Activated CD4-positive, alpha-beta memory T cell treated with anti-CD3 and anti-CD28 coated beads, Interleukin-2, amount 10 ng/mL, durations not matched to agents 7 days and 5 days (primary cell): ENCODE measurements around the gene VCP. TPM values are rescaled to one million over a fixed set of nuclear protein-coding genes. Genes with fewer than 3 reads are reported as not detected.
A peak's percentile ranks its signal among the peaks of the same experiment; 100 is the strongest.

Source experiments
- CTCF ChIA-PET: fragments of 350-600 bp; sonication (Branson Sonifier 250); formaldehyde crosslinking; loops from one replicate; lab custom pipeline; 2021; ENCODE audit warnings: antibody characterized with exemption, inconsistent platforms; lab: Charles Lee
- POLR2A ChIA-PET: fragments of 350-600 bp; sonication (Branson Sonifier 250); formaldehyde crosslinking; loops from one replicate; lab custom pipeline; 2021; ENCODE audit warnings: antibody characterized with exemption; lab: Charles Lee
- DNase-seq: peaks from one replicate; pipeline ENCODE4 v3.0.0-alpha.2; 2020
- H3K27ac Mint-ChIP-seq: one replicate; pipeline ENCODE4 v1.8.0; 2021; ENCODE audit warnings: mild to moderate bottlenecking, mixed read lengths
- H3K27me3 Mint-ChIP-seq: one replicate; pipeline ENCODE4 v1.8.0; 2021; ENCODE audit warnings: mixed read lengths
- H3K36me3 Mint-ChIP-seq: one replicate; pipeline ENCODE4 v1.8.0; 2021; ENCODE audit warnings: low read depth, mixed read lengths
- H3K4me1 Mint-ChIP-seq: one replicate; pipeline ENCODE4 v1.8.0; 2021; ENCODE audit warnings: mixed read lengths
- H3K4me3 Mint-ChIP-seq: one replicate; pipeline ENCODE4 v1.8.0; 2021; ENCODE audit warnings: mild to moderate bottlenecking, mixed read lengths
- H3K9me3 Mint-ChIP-seq: one replicate; pipeline ENCODE4 v1.8.0; 2021; ENCODE audit warnings: mixed read lengths
- total RNA-seq, 2 experiments: library from RNA; stranded (reverse); gene quantifications; one replicate each; pipeline ENCODE4 v1.2.3, GENCODE V29; 2021

The VCP gene
- total RNA-seq, 2 experiments from 2014 or later: 224 to 236 TPM

DNA sequence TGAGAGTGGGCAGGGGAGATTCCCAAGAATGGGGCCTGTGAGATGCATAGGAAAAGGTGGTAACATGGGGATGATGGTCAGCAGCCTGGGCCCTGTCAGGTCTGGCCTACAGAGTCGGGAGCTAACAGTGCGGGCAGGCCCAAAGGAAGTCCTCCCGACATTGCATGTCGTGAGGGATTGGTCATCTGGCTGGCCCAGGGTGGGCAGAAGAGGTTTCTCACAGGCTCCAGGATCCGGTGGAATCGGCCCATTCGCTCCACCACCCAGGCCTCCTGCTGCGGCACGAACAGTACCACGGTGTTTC is 30.0 kb upstream of the VCP start:
- no peak for DNase-seq
- Mint-ChIP-seq H3K4me1 (peaks cover 44% of the 10 kb centered on the region), H3K9me3 (no peaks in the 10 kb centered on the region), H3K27ac (peak overlapping the region; percentile 88), H3K27me3 (no peaks in the 10 kb centered on the region), H3K36me3 (peaks cover 51% of the 10 kb centered on the region), H3K4me3 (peak overlapping the region; percentile 80)
- ChIA-PET POLR2A (interaction anchor here (1.4 to 4.8 kb wide), 5 partner anchors 9 to 31 kb away, joined by 6 to 61 read pairs (median 38); partner anchors contain the start of genes ATOSB, FANCG and VCP), CTCF (interaction anchor here (1.3 to 3.1 kb wide), 7 partner anchors 10 to 203 kb away, joined by 4 to 28 read pairs (median 8); partner anchors contain the start of genes ATOSB, FANCG and VCP)

DNA sequence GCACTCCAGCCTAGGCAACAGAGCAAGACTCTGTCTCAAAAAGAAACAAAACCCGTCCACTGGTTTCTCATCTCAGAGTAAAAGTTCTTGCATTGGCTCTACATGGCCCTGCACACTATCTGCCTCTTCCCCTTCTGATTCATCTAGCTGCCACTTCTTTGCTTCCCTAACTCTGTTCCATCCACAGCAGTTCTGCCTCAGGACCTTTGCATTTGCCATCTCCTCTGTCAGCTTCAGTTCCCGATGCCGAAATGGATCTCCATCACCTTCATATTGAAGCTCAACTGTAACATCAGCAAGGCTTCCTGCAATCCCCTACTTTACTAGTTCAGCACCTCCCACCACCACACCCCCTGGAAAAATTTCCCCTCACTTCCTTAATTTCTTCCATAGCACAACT is 25.1 kb upstream of the VCP start:
- CTCF ChIA-PET: interaction anchor here (1.1 to 5.1 kb wide), 8 partner anchors 14 to 198 kb away, joined by 3 to 43 read pairs (median 6); partner anchors contain the start of genes ATOSB, FANCG and VCP
- Mint-ChIP-seq H3K4me3 (peak overlapping the region; percentile 37), H3K36me3 (peaks cover 42% of the 10 kb centered on the region), H3K27me3 (no peaks in the 10 kb centered on the region), H3K27ac (no peak overlapping the region), H3K4me1 (peaks cover 57% of the 10 kb centered on the region), H3K9me3 (no peaks in the 10 kb centered on the region)
- no peak for DNase-seq
- POLR2A ChIA-PET: interaction anchor here (0.5 to 10.0 kb wide), 6 partner anchors 13 to 1096 kb away, joined by 3 to 132 read pairs (median 22); partner anchors contain the start of genes ATOSB, FANCG and VCP

DNA sequence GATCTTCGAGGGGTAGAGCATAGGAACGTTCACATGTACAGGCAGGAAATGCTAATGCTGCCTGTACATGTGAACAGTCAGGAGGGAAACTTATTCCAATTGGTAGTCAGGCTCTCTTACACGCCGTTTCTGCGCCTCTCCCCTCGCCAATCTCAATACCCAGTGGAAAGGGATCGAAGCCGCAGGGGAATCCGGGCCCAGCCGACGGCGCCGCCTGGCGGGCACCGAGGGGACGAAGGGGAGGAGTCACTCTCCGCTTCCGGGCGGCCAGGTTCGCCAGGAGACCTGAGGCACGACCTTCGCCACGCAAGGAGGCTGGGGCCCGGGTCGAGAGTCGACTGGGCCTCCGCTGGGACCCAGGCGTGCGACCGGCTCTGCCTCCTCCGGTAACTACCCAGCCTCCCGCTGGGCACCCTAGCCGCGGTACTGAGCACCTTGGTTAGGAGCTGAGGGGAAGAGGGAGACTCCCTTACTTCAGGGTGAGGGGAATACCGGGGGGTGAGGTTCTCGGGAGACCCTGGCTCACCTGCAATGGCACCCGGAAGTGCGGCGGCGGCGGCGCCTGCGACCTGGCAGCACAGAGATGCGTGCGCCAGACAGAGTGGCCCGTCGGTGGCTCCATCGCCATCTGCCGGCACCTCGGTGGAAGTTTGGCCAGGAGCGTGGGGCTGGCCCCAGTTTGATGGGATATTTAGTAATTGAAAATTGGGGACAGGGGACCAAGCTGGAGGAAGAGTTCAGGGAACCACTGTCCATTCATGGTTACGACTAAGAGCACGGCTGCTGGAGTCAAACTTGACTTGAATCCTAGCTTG is 23.8 kb upstream of the VCP start, which contains the start of gene PIGO:
PIGO (minus strand) TSS at position 557 of the 815 bp plus-strand sequence. CDS start 1,026 bp downstream, outside the sequence.
- POLR2A ChIA-PET: interaction anchor here (0.7 to 10.0 kb wide), 12 partner anchors 8 to 197 kb away, joined by 3 to 132 read pairs (median 4); partner anchors contain the start of genes ATOSB, FANCG, UNC13B and VCP
- CTCF ChIA-PET: interaction anchor here (0.7 to 5.1 kb wide), 24 partner anchors 9 to 660 kb away, joined by 3 to 43 read pairs (median 4); partner anchors contain the start of genes ATOSB, CREB3, DNAJB5 and FANCG
- peaks cover 37% of the 10 kb centered on the region for H3K36me3 Mint-ChIP-seq
- peak within 1 kb of the TSS; percentile 82 for H3K4me3 Mint-ChIP-seq
- no peaks in the 10 kb centered on the region for H3K27me3 Mint-ChIP-seq
- peaks cover 44% of the 10 kb centered on the region for H3K4me1 Mint-ChIP-seq
- H3K27ac Mint-ChIP-seq: peak within 1 kb of the TSS; percentile 86
- H3K9me3 Mint-ChIP-seq: no peaks in the 10 kb centered on the region
- DNase-seq: peak; percentile 89

DNA sequence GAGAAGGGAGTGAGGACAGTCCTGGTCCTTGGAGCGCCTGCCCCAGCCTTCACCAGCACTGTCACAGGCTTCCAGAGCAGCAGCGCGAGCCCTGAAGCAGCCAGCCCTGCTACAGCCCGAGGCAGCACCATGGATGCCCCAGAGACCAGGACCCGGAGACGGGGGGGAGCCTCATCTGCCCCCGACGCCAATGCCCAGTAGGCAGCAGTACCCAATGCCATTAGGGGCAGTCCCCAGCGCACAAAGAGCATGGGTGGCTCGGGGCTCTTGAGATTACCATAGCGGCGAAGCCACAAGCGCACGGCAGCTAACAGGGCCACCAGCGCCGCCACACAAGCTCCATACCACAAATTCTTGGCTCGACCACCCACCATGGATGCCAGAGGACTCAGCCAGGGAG is 19.1 kb upstream of the VCP start:
- no peak overlapping the region for H3K4me3 Mint-ChIP-seq
- peaks cover 40% of the 10 kb centered on the region for H3K36me3 Mint-ChIP-seq
- H3K27ac Mint-ChIP-seq: no peak overlapping the region
- CTCF ChIA-PET: interaction anchor here (1.3 to 2.0 kb wide), 3 partner anchors 11 to 192 kb away, joined by 3 to 6 read pairs (median 5); partner anchors contain the start of genes FANCG and VCP
- peaks cover 21% of the 10 kb centered on the region for H3K4me1 Mint-ChIP-seq
- H3K27me3 Mint-ChIP-seq: no peaks in the 10 kb centered on the region
- POLR2A ChIA-PET: interaction anchor here (0.9 to 10.0 kb wide), 4 partner anchors 10 to 24 kb away, joined by 3 to 132 read pairs (median 34); partner anchors contain the start of genes ATOSB, FANCG and VCP
- H3K9me3 Mint-ChIP-seq: no peaks in the 10 kb centered on the region
- DNase-seq: no peak

DNA sequence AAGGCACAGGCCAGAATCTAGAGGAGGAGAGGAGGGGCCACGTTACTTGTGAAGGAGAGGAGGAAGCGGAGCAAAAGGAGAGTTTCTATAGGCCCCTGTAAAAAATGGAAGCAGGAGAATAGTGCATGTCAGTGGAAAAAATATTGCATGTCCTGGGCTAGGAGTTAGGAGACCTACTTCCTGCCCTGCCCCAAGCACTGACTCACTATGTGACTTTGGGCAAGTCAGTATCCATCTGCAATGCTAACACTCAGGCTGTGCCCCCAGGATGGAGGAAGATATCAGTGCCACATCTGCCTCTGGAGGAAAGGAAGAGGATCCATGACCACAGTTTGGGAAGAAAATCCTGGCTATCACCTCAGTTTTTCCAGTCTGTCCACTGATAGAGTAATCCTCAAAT is 17.0 kb upstream of the VCP start:
- no peak overlapping the region for H3K4me3 Mint-ChIP-seq
- CTCF ChIA-PET: no interaction called here
- H3K9me3 Mint-ChIP-seq: no peaks in the 10 kb centered on the region
- no peak for DNase-seq
- H3K27me3 Mint-ChIP-seq: no peaks in the 10 kb centered on the region
- H3K27ac Mint-ChIP-seq: no peak overlapping the region
- peaks cover 35% of the 10 kb centered on the region for H3K36me3 Mint-ChIP-seq
- peaks cover 10% of the 10 kb centered on the region for H3K4me1 Mint-ChIP-seq
- POLR2A ChIA-PET: no interaction called here

DNA sequence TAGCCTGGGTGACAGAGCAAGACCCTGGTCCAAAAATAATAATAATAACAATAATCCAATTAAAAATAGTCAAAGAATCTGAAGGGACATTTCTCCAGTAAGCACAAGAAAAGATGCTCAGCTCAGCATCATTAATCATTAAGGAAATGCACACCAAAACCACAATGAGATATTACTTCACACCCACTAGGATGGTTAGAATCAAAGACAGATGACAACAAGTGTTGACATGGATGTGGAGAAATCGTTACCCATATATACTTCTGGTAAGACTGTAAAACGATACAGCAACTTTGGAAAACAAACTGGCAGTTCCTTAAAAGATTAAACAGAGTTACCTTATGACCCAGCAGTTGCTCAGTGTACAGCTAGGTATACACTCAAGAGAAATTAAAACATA is 12.7 kb upstream of the VCP start:
- POLR2A ChIA-PET: interaction anchor here (1.2 to 8.6 kb wide), 2 partner anchors 10 to 17 kb away, joined by 4 to 136 read pairs; partner anchors contain the start of gene VCP
- Mint-ChIP-seq H3K27ac (no peak overlapping the region), H3K4me3 (no peak overlapping the region), H3K27me3 (no peaks in the 10 kb centered on the region), H3K9me3 (no peaks in the 10 kb centered on the region), H3K36me3 (peaks cover 21% of the 10 kb centered on the region), H3K4me1 (peaks cover 11% of the 10 kb centered on the region)
- CTCF ChIA-PET: no interaction called here
- DNase-seq: no peak

DNA sequence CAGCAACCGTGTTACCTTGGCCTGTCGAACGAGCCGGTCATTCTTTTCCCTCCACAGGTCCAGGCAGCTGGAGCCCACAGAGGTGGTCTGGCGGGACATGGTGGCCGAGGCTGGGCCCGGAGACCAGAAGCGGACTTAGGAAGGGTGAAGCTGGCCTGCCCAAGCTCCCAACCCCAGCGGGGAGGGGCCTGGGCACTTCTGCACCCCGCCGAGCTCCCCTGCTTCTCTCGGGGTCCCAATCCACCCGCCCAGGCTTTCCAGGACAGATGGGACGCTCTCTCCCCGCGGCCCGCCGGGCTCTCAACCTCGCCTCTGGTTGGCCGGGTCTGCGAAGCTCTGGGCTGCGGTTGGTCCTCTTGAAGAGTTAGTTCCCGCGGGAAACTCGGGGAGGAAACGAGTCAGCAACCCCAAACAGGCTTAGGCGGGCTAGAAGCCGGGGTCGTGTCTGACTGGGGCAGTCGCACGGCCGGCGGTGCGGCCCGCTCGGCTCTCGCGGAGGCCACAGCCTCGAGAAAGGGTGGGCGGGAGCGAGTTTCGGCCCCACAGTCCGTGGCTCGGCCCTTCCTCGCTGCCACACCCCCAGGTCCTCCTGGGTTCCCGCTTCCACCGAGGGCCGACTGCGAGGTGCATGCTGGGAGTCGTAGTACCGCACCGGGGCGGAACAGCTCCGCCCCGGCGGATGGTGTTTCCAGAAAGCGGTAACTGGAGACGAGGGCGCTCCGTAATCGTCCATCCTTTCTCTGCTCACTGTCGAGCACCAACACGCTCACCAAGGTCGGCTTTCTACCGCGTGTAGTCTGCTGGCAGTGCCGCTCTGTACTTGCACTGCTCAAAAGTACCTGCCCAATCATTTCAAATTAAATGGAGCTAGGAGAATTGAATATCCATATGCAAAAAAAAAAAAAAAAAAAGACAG is 7.3 kb upstream of the VCP start, which contains the start of gene FANCG:
FANCG (minus strand) TSS at position 517 of the 916 bp plus-strand sequence; CDS start at position 99, 418 bp downstream.
- ChIA-PET POLR2A (interaction anchor here (0.8 to 8.6 kb wide), 17 partner anchors 11 to 669 kb away, joined by 3 to 136 read pairs (median 6); partner anchors contain the start of genes ARHGEF39, ATOSB, DNAJB5 and PIGO), CTCF (interaction anchor here (0.6 to 3.0 kb wide), 16 partner anchors 8 to 180 kb away, joined by 3 to 43 read pairs (median 5); partner anchors contain the start of genes ATOSB, PIGO, STOML2 and VCP)
- Mint-ChIP-seq H3K4me1 (peaks cover 40% of the 10 kb centered on the region), H3K27me3 (no peaks in the 10 kb centered on the region), H3K9me3 (no peaks in the 10 kb centered on the region), H3K27ac (peak within 1 kb of the TSS; percentile 99), H3K36me3 (peaks cover 31% of the 10 kb centered on the region), H3K4me3 (peak within 1 kb of the TSS; percentile 95)
- peak; percentile 89 for DNase-seq

DNA sequence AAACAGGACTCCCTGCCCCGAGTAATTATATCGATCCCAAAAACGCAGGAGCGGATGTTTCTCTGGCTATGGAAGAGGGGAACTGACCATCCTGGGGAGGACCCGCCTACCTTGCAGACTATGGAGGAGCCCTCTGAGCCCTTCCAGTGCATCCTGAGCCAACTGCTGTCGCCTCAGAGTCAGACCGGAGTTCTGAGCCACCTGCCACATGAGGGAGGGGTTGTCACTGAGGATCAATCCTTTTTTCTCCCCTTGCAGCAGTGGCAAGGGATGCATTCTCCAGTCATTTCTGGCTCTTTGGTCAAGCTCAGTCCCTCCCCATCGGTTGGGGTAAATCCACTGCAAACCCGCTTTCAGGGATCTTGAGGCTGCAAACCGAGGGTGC is 6.6 kb upstream of the VCP start:
- POLR2A ChIA-PET: interaction anchor here (0.8 to 8.6 kb wide), 12 partner anchors 11 to 586 kb away, joined by 3 to 136 read pairs (median 10); partner anchors contain the start of genes ARHGEF39, ATOSB, DNAJB5 and PIGO
- CTCF ChIA-PET: interaction anchor here (1.0 to 3.0 kb wide), 9 partner anchors 7 to 179 kb away, joined by 3 to 43 read pairs (median 6); partner anchors contain the start of genes ATOSB, PIGO, STOML2 and VCP
- Mint-ChIP-seq H3K27ac (peak overlapping the region; percentile 99), H3K9me3 (no peaks in the 10 kb centered on the region), H3K4me1 (peaks cover 45% of the 10 kb centered on the region), H3K27me3 (no peaks in the 10 kb centered on the region), H3K4me3 (peak overlapping the region; percentile 95), H3K36me3 (peaks cover 38% of the 10 kb centered on the region)
- peak; percentile 28 for DNase-seq

DNA sequence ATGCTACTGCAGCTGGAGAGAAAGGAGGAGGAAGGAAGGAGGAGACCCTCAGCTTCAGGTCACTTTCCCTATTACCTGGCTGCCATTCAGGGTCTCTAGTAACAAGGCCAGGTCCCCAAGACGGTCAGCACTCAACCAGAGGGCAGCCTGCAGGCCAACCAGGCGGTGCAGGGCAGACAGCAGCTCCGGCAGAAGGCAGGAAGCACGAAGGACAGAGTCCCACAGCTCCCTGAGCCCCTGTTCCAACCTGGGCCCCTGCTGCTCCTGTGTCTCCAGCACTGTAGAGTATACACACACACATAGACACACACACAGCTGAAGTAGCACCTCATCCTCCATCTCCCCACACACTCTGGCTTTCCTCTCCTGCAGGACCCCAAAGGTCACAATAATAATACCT is 5.6 kb upstream of the VCP start:
- Mint-ChIP-seq H3K27ac (peak overlapping the region; percentile 16), H3K4me1 (peaks cover 55% of the 10 kb centered on the region), H3K36me3 (peaks cover 46% of the 10 kb centered on the region), H3K4me3 (peak overlapping the region; percentile 95), H3K9me3 (no peaks in the 10 kb centered on the region), H3K27me3 (no peaks in the 10 kb centered on the region)
- DNase-seq: no peak
- POLR2A ChIA-PET: interaction anchor here (0.8 to 8.6 kb wide), 8 partner anchors 10 to 569 kb away, joined by 3 to 136 read pairs (median 28); partner anchors contain the start of genes ATOSB, PIGO, STOML2 and VCP
- CTCF ChIA-PET: interaction anchor here (3.0 kb wide), 1 partner anchor 18 kb away, joined by 43 read pairs; the partner anchor contains the start of gene PIGO

DNA sequence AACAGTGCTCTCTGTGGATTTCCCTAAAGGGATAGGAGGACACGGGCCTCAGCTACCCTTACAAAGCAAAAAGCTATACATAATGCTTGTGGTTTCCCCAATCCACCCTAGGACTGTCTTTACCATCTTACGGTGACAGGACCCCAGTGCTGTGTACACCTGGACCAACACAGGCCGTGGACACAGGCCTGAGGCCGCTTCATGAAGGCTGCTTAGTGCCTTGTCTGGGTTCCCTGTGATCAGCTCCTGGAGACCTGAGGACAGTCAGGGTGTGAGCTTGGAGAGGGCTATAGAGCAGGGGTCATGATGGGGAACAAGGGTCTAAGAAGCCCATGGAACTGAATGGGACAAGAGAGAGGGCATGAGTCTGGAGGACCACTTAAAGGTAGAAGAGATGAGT is 4.4 kb upstream of the VCP start:
- peaks cover 51% of the 10 kb centered on the region for H3K36me3 Mint-ChIP-seq
- H3K27ac Mint-ChIP-seq: no peak overlapping the region
- DNase-seq: no peak
- H3K27me3 Mint-ChIP-seq: no peaks in the 10 kb centered on the region
- CTCF ChIA-PET: interaction anchor here (0.7 to 0.9 kb wide), 2 partner anchors 18 to 20 kb away, joined by 3 read pairs; partner anchors contain the start of gene PIGO
- POLR2A ChIA-PET: interaction anchor here (1.1 to 8.6 kb wide), 5 partner anchors 9 to 39 kb away, joined by 5 to 136 read pairs (median 61); partner anchors contain the start of genes ATOSB, PIGO, STOML2 and VCP
- peak overlapping the region; percentile 95 for H3K4me3 Mint-ChIP-seq
- peaks cover 59% of the 10 kb centered on the region for H3K4me1 Mint-ChIP-seq
- no peaks in the 10 kb centered on the region for H3K9me3 Mint-ChIP-seq

DNA sequence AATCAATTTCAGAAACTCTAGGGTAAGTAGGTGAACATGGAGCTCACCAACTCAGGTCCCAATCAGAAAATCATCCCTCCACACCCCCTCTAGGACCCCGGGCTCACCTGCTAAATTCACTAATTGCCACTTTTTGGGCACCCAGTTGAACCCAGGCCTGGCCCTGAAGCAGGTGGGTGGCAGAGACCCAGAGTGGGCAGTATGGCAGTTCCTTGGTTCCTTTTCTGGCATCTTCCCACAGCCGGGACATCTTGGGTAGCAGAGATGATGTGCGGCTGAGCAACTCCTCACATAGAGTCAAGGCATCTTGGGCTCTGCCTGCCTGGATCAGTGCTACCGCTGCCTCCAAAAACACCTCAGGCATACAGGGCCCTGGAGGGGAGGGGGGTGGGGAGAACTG is 2.9 kb upstream of the VCP start:
- DNase-seq: no peak
- Mint-ChIP-seq H3K36me3 (peaks cover 62% of the 10 kb centered on the region), H3K27me3 (no peaks in the 10 kb centered on the region), H3K27ac (no peak overlapping the region), H3K4me3 (no peak overlapping the region), H3K9me3 (no peaks in the 10 kb centered on the region), H3K4me1 (peaks cover 65% of the 10 kb centered on the region)
- CTCF ChIA-PET: interaction anchor here (0.6 kb wide), 1 partner anchor 1560 kb away, joined by 3 read pairs; no protein-coding TSS in a partner anchor
- POLR2A ChIA-PET: no interaction called here
